Lung (tissue), 12 donors: ENCODE results near the gene GPN1. TPM values are rescaled to one million over a fixed set of nuclear protein-coding genes. Genes with fewer than 3 reads are reported as not detected.

ENCODE experiments used
- ATAC-seq: fragments of 200-7000 bp; cut with Tn5 transposase; one replicate; pipeline ENCODE4 v1.9.1; 2020; ENCODE audit warnings: moderate number of reproducible peaks; ENCODE audit not compliant: insufficient read depth, low FRiP score
- DNase-seq, 3 donors: peaks; one replicate each; pipeline ENCODE4 v3.0.0-alpha.2; 2013 to 2017
- H3K27ac ChIP-seq, 2 donors: one replicate each; pipeline ENCODE4 v1.5.1; 2013; ENCODE audit warnings: mild to moderate bottlenecking in 2 of 2, moderate library complexity in 2 of 2, control low read depth in 1 of 2, inconsistent platforms in 1 of 2, low read depth in 1 of 2, low read length in 1 of 2
- H3K27me3 ChIP-seq, 3 donors: one replicate each; pipeline ENCODE4 v1.5.1; 2013; ENCODE audit warnings: low read length in 2 of 3; ENCODE audit not compliant: control insufficient read depth in 3 of 3, insufficient read depth in 3 of 3
- H3K36me3 ChIP-seq, 4 donors: one replicate each; pipeline ENCODE4 v1.5.1; 2013; ENCODE audit warnings: low read length in 4 of 4, mild to moderate bottlenecking in 1 of 4, moderate library complexity in 1 of 4; ENCODE audit not compliant: control insufficient read depth in 4 of 4, insufficient read depth in 4 of 4
- H3K4me1 ChIP-seq, 5 donors: one replicate each; pipeline ENCODE4 v1.5.1; 2013; ENCODE audit warnings: low read length in 5 of 5, mild to moderate bottlenecking in 2 of 5, moderate library complexity in 1 of 5; ENCODE audit not compliant: control insufficient read depth in 5 of 5, insufficient read depth in 5 of 5
- H3K4me3 ChIP-seq: one replicate; pipeline ENCODE4 v1.5.1; 2013; ENCODE audit warnings: mild to moderate bottlenecking, control low read depth, moderate library complexity
- H3K9ac ChIP-seq, 2 donors: one replicate each; pipeline ENCODE4 v1.5.1; 2013; ENCODE audit warnings: low read length in 2 of 2, control low read depth in 1 of 2; ENCODE audit not compliant: insufficient read depth in 1 of 2
- H3K9me3 ChIP-seq, 4 donors: one replicate each; pipeline ENCODE4 v1.5.1; 2013; ENCODE audit warnings: low read length in 3 of 4, mild to moderate bottlenecking in 1 of 4, moderate library complexity in 1 of 4; ENCODE audit not compliant: control insufficient read depth in 4 of 4, insufficient read depth in 3 of 4
- WGBS, 2 donors: extraction: QIAGEN DNeasy Blood & Tissue Kit; methylation state at CpG; one replicate each; pipeline ENCODE4 v1.1.7; 2013; 5-methylcytosine and 5-hydroxymethylcytosine counted together
- polyA plus RNA-seq, 2 donors: library from polyadenylated mRNA; stranded (reverse); fragments of 200-250 nt; gene quantifications; one replicate each; pipeline ENCODE4 v1.2.1, GENCODE V29; 2013
- total RNA-seq, 2 donors: library from RNA; depleted of rRNA in 1 of 2; stranded (reverse); fragments of >200 nt in 1 of 2; gene quantifications; one replicate each; pipeline ENCODE4 v1.2.1, GENCODE V29; 2014 to 2021
- TF ChIP-seq, protein P1 (sequence below): IDR thresholded peaks from 2 replicates; pipeline ENCODE4 v1.5.1; 2012; ENCODE audit warnings: mild to moderate bottlenecking; ENCODE audit errors: control extremely low read depth, extremely low read depth
- donor health status: control.
- donor health status: control.
- donor health status: Bipolar disorder and iron deficiency.
- donor health status: healthy.
- donor health status: DM: yes; HTN: yes; CAD: no.

Gene GPN1
- total and polyA plus RNA-seq, 4 donors = 16.4 to 30.7 (median 27.3) TPM

DNA sequence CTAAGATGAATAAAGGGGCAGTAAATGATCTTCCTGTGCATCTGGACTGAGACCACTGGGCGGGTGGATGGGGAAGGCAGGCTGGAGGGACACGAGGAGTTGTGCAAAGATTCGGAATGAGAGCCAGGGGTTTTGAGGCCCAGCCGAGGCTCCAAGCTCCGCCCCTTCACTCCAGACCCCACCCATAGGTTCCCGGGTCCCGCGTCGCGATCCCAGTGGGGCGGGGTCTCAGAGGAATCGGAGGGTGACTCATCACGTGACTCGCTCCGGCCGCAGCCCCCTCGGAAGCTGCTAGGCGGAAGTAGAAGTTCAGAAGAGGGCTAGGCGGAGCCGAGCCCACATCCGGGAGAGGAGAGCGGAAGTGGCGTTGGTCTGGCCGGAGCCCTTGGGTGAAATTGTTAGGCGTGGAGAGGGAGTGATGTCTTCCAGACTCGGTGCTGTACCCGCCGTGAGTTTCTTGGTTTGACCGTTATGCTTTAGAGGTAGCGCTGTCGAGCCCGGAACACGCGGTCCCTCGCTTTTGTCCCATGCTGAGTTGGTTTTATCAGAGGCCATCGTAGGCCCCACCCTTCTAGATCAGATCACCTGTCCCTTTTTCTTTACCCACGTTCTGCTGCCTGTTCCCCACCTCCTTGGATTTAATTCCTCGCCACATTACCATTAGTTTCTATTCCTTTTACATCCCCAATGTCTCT, 46.0 kb upstream of the GPN1 start, which contains the start of gene ZNF512:
TSS of gene ZNF512 (plus strand) at position 348 of the 695 bp plus-strand sequence. CDS start at position 419, 71 bp downstream.
- Histone ChIP-seq H3K27me3 (no peaks in the 10 kb centered on the region), H3K36me3 (peaks cover 0 to 3% (median 0%) of the 10 kb centered on the region in 4 donors), H3K27ac (peak within 1 kb of the TSS; percentile 47 to 89), H3K9me3 (peaks cover 0 to 29% (median 4%) of the 10 kb centered on the region in 4 donors), H3K4me1 (peaks cover 0 to 17% (median 5%) of the 10 kb centered on the region in 5 donors), H3K9ac (peak within 1 kb of the TSS; percentile 64 to 91), H3K4me3 (peak within 1 kb of the TSS; percentile 68)
- ATAC-seq (peak; percentile 89), DNase-seq (peak; percentile 96 to 97 (median 96))
- TF ChIP-seq, protein P1, sequence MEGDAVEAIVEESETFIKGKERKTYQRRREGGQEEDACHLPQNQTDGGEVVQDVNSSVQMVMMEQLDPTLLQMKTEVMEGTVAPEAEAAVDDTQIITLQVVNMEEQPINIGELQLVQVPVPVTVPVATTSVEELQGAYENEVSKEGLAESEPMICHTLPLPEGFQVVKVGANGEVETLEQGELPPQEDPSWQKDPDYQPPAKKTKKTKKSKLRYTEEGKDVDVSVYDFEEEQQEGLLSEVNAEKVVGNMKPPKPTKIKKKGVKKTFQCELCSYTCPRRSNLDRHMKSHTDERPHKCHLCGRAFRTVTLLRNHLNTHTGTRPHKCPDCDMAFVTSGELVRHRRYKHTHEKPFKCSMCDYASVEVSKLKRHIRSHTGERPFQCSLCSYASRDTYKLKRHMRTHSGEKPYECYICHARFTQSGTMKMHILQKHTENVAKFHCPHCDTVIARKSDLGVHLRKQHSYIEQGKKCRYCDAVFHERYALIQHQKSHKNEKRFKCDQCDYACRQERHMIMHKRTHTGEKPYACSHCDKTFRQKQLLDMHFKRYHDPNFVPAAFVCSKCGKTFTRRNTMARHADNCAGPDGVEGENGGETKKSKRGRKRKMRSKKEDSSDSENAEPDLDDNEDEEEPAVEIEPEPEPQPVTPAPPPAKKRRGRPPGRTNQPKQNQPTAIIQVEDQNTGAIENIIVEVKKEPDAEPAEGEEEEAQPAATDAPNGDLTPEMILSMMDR = no peak
- WGBS, 2 donors = 0 to 1% methylated on average over 38 of the region's 38 CpGs

DNA sequence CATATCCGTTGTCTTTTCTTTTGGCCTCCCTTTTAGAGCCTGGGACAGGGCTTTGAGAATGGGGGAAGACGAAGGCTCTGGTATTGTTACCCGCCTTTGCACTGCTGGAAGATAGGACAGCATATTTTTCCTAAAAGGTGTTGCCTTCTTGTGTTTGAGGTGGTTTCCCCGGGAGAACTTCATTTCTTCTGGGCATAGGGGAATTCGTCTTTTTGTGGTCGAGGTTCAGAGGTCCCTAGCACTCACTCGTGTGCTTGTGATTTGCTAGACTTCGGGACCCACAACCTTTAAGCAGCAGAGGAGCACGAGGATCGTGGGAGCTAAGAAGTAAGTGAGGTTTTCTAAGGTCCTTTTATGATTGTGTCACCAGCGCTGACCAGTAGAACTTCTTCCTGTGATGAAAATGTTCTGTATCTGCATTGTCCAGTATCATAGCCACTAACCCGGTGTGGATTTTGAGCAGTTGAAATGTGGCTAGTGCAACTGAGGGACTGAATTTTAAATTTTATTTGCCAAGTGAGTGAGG, 45.4 kb upstream of the GPN1 start:
- ATAC-seq (no peak), DNase-seq (peak in 2 of 3 donors; percentile 15 to 22)
- H3K4me1 ChIP-seq = peaks cover 0 to 17% (median 5%) of the 10 kb centered on the region in 5 donors
- WGBS, 2 donors = 3 to 5% methylated on average over 12 of the region's 12 CpGs
- no peaks in the 10 kb centered on the region for H3K27me3 ChIP-seq
- peak overlapping the region; percentile 64 to 91 for H3K9ac ChIP-seq
- TF ChIP-seq, protein P1 = no peak
- peaks cover 0 to 3% (median 0%) of the 10 kb centered on the region in 4 donors for H3K36me3 ChIP-seq
- peak overlapping the region; percentile 68 for H3K4me3 ChIP-seq
- H3K9me3 ChIP-seq = peaks cover 0 to 22% (median 4%) of the 10 kb centered on the region in 4 donors
- peak overlapping the region; percentile 24 to 89 for H3K27ac ChIP-seq

DNA sequence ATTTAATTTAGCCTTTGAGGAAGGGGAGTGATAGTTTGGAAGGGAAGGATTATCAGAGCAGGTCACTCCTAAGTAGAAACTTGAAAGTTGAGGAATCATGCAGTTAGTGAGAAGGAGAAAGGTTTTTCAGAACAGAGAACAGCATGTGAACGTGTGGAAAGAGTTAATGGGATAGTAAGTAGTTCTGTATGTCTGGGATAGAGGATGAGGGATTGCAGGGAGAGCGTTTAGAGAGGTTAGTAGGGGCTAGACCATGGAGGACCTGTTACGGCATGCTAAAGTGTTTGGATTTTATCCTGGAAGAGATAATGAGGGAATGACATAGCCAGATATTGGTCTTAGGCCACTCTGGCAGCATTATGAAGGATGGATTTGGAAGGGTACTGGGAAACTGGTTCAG, 44.3 kb upstream of the GPN1 start:
- Histone ChIP-seq H3K9me3 (peaks cover 0 to 13% (median 2%) of the 10 kb centered on the region in 4 donors), H3K27me3 (no peaks in the 10 kb centered on the region), H3K36me3 (peaks cover 0 to 3% (median 0%) of the 10 kb centered on the region in 4 donors), H3K27ac (no peak overlapping the region), H3K9ac (no peak overlapping the region), H3K4me3 (no peak overlapping the region), H3K4me1 (peaks cover 0 to 17% (median 5%) of the 10 kb centered on the region in 5 donors)
- no peak for ATAC-seq
- DNase-seq = no peak
- TF ChIP-seq, protein P1 = no peak
- WGBS, 2 donors = 79 to 89% methylated on average over 3 of the region's 3 CpGs
